GM18520 (cell line): ENCODE measurements around the gene NR2E1.

Experiments
- ATAC-seq: cut with Tn5 transposase; IDR thresholded peaks from one replicate; pipeline ENCODE4 v1.9.1; 2021; ENCODE audit not compliant: unreplicated experiment

Gene NR2E1

DNA sequence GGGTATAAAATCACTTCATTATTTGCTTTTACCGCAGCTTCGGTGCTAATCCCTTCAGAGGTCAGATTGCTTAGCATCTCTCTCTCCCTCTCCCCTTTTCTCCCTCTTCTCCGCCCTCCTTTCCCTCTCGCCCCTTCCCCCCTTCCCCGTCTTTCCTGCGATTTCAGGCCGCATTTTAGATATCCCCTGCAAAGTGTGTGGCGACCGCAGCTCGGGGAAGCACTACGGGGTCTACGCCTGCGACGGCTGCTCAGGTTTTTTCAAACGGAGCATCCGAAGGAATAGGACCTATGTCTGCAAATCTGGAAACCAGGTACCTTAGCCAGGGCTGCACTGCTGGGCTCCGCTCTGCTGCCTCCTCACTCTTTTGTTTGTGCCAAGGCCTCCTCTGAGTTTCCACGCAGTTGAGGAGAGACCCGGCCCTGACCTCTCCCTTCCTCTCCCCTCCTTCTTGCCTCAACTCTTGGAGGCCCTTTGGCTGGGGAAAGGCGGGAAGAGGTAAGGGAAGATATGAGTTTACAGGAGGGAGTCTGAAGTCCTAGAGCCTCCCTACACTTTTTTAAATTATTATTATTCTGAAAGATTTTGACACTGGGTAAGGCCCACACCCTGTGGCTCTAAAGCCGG, 5.6 kb downstream of the NR2E1 start:
- no peak for ATAC-seq

GRCh38 chr6:108171918-108172516, 6.2 kb downstream of the NR2E1 start:
- ATAC-seq, result no peak

- no peak for ATAC-seq
Observed at GRCh38 chr6:108174371-108175175, 8.8 kb downstream of the NR2E1 start.

DNA sequence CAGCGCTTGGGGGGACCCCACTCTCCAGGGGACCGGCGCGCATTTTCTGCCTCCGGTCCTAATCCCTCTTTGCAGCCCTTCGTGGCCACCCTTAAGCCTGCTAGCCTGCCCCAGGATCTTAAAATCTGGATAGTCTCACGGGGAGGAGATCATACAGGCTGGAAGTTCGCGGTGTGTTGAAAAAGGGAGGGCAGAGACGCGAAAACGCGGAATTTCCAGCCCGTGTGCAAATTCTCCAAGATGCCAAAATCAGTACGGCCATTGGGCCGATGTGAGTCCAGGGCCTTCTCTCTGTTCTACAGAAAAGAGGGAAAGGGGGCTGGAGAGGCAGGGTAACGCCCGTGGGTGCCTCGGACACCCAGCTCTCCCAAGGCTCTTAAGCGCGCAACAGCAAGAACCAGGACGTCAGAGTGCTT, 9.4 kb downstream of the NR2E1 start:
- ATAC-seq, result no peak

- no peak for ATAC-seq
Observed at GRCh38 chr6:108175592-108176279, 9.9 kb downstream of the NR2E1 start.

GRCh38 chr6:108176281-108177089, 10.7 kb downstream of the NR2E1 start:
- no peak for ATAC-seq

- no peak for ATAC-seq
Observed at GRCh38 chr6:108179741-108180140, 13.9 kb downstream of the NR2E1 start.

DNA sequence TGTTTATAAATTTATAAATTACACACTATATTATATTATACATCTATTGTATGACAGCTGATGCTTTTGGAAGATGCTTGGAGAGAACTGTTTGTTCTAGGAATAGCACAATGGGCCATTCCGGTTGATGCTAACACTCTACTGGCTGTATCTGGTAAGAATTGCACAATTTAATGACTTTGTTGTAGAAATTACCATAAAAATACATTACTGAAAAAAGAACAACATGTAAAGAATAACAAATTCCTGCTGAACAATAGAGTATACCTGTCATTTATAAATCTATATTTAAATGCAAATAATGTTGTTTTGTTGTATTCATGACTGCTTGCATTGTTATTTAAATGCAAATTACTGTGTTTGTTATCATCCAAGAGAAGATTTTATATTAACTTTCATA, 14.4 kb downstream of the NR2E1 start:
- ATAC-seq, result no peak

GRCh38 chr6:108180776-108181175, 15.0 kb downstream of the NR2E1 start:
- ATAC-seq, result no peak

DNA sequence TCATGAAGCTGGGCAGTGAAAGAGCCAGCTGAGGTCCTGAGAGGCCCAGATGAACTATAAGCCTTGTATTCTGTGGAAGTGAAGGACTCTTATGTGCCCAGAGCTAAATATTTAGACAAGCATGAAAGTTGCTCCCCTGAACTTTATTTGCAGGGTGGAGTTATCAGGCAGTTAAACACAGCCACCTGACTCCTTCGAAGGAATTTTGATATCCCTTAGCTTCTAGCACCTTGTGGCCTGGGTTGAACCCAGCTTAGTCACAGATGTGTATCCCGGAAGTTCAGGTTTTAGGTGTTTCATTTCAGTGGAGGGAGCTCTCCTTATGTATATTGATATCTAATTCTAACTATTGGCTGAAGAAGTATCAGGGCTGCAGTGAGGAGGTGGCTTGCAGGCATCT, 20.4 kb downstream of the NR2E1 start:
- ATAC-seq, result no peak

- no peak for ATAC-seq
Observed at GRCh38 chr6:108187519-108187918, 21.7 kb downstream of the NR2E1 start.

- ATAC-seq, result no peak
Observed at GRCh38 chr6:108193131-108193530, 27.3 kb downstream of the NR2E1 start.

- no peak for ATAC-seq
Observed at GRCh38 chr6:108193835-108194234, 28.0 kb downstream of the NR2E1 start.

DNA sequence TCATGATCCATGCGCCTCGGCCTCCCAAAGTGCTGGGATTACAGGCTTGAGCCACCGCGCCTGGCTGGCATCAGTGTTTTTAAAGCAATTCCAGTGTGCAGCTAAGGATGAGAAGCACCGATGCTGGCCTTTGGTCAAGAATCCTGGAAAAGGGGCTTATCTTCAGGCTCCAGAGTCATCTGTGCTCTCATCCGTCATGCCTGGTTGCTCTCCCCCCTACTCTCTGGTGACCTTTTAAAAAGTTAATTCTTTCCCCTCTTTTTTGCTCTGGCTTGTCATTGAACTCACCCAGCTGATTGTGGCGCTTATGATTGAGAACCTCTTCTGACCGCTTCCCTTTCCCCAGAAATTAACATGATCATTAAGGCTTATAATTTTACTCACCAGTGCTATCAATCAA, 28.7 kb downstream of the NR2E1 start:
- no peak for ATAC-seq

GRCh38 chr6:108195209-108195608, 29.4 kb downstream of the NR2E1 start:
- ATAC-seq, result no peak

- no peak for ATAC-seq
Observed at GRCh38 chr6:108198761-108199498, 33.1 kb downstream of the NR2E1 start.

GRCh38 chr6:108200186-108200585, 34.4 kb downstream of the NR2E1 start:
- ATAC-seq, result no peak

DNA sequence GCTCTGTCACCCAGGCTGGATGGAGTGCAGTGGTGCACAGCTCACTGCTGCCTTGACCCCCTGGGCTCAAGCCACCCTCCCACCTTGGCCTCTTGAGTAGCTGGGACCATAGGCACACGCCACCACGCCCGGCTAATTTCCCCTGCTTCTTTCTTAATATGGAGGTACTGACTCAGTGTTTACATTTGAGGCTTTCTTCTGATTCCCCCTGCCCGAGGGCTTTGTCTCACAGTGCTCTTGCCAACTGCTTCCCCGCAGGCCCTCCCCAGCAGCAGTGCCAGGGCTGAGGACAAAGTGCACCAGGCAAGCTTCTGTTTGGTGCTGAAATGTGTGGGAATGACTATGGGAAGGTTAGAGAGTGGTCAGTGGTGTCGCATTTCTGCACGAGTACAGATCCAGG, 34.8 kb downstream of the NR2E1 start:
- ATAC-seq, result no peak

DNA sequence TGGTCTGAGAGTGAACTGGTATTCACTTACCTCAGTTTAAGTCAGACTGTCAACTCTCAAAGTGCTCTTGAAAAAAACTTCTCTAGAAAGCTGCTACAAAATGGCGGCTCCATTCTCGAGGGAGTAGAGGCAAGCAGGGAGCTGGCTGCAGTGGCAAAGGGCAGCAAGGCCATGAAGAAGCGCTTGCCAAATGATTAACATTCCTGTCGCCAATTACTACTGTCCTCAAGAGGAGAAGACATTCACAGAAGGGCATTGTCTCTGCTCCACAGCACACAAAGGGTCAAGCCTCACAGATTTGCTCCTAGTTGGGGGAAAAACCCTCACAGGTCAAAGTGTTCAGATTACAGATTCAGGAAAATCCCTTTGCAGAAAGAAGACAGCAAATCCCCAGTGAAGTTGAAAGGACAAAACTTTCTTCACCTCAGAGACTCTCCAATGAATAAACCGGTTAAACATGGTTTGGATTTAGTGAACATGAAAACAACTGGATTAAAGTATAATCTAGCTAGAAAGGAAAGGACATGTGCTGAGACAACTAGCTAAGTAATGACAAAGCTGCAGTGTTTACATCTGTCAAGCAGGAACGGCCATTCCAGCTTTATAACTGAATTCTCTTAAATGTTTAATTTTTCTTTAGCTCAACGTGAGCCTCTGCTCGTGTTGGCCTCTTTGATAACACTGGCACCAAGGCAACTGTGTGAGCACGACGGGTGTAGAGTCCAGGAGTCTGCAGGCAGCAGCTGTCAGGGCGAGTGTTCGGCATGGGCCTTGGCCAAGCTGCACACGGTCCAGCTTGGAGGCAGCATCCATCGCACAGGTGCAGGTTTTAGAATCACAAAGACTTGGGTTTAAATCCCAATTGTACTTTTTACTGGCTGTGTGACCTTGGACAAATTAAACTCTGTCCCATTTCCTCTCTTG, 37.6 kb downstream of the NR2E1 start:
- ATAC-seq, result peak; percentile 45
